DND-41 (cell line): ENCODE results near the gene GRIK3.

Experiments
- CTCF ChIP-seq: IDR thresholded peaks from 2 replicates; pipeline ENCODE4 v1.5.1; 2012; ENCODE audit warnings: borderline replicate concordance, low read length, moderate library complexity, mild to moderate bottlenecking; ENCODE audit not compliant: poor library complexity, severe bottlenecking; ENCODE audit errors: extremely low read depth
- EZH2 ChIP-seq: IDR thresholded peaks from 3 replicates; pipeline ENCODE4 v1.6.1; 2012; ENCODE audit warnings: borderline replicate concordance, low read depth, mild to moderate bottlenecking, moderate library complexity, low read length, inconsistent platforms; ENCODE audit not compliant: severe bottlenecking

GRCh38 chr1:36851595-36851994 is 182.7 kb downstream of the GRIK3 start:
- no peak for TF ChIP-seq EZH2
- no peak for TF ChIP-seq CTCF
